OCI-LY1 (cell line): ENCODE data around the gene NACC2.

ENCODE experiments used
- H2AFZ ChIP-seq: fragments of 200-600 bp; sonication (generic), shearing (Covaris generic); 2 replicates; pipeline ENCODE4 v1.6.0; 2014; ENCODE audit warnings: antibody characterized with exemption, mild to moderate bottlenecking, low read length
- H3F3A ChIP-seq: fragments of 200-600 bp; sonication (generic), shearing (Covaris generic); 2 replicates; pipeline ENCODE4 v1.6.0; 2014; ENCODE audit warnings: mild to moderate bottlenecking, antibody characterized with exemption, low read length, moderate library complexity; ENCODE audit not compliant: insufficient read depth
- H3K27ac ChIP-seq: fragments of 200-600 bp; sonication (generic); 2 replicates; pipeline ENCODE4 v1.5.1; 2014; ENCODE audit warnings: low read length, mixed run types, mild to moderate bottlenecking, low read depth; ENCODE audit not compliant: poor library complexity, severe bottlenecking
- H3K27me3 ChIP-seq: fragments of 200-600 bp; sonication (generic); 2 replicates; pipeline ENCODE4 v1.6.0; 2014; ENCODE audit warnings: antibody characterized with exemption, mild to moderate bottlenecking, low read length, moderate library complexity; ENCODE audit not compliant: insufficient read depth
- H3K36me3 ChIP-seq: fragments of 200-600 bp; sonication (generic); 2 replicates; pipeline ENCODE4 v1.6.1; 2014; ENCODE audit warnings: mild to moderate bottlenecking, antibody characterized with exemption, low read length, moderate library complexity, mixed read lengths; ENCODE audit not compliant: insufficient read depth
- H3K4me1 ChIP-seq: fragments of 200-600 bp; sonication (generic); 2 replicates; pipeline ENCODE4 v1.5.1; 2014; ENCODE audit warnings: mild to moderate bottlenecking, low read length, moderate library complexity; ENCODE audit not compliant: insufficient read depth, severe bottlenecking
- H3K4me2 ChIP-seq: fragments of 200-600 bp; sonication (generic), shearing (Covaris generic); 2 replicates; pipeline ENCODE4 v1.6.1; 2014; ENCODE audit warnings: low read length
- H3K4me3 ChIP-seq: fragments of 200-600 bp; sonication (generic); 2 replicates; pipeline ENCODE4 v1.5.1; 2014; ENCODE audit warnings: low read length, low read depth, mild to moderate bottlenecking, mixed read lengths; ENCODE audit not compliant: poor library complexity, severe bottlenecking
- H3K79me2 ChIP-seq: fragments of 200-600 bp; shearing (Covaris generic); 2 replicates; pipeline ENCODE4 v1.6.1; 2016; ENCODE audit warnings: mixed run types, low read length, mixed read lengths; ENCODE audit not compliant: insufficient read depth
- H3K9ac ChIP-seq: fragments of 200-600 bp; sonication (generic), shearing (Covaris generic); 2 replicates; pipeline ENCODE4 v1.6.1; 2014; ENCODE audit warnings: mild to moderate bottlenecking, low read length, mixed read lengths
- H3K9me2 ChIP-seq: fragments of 200-600 bp; sonication (generic), shearing (Covaris generic); 2 replicates; pipeline ENCODE4 v1.6.1; 2014; ENCODE audit warnings: low read depth, mild to moderate bottlenecking, low read length, mixed read lengths
- H3K9me3 ChIP-seq: fragments of 200-600 bp; shearing (Covaris generic); 2 replicates; pipeline ENCODE4 v1.6.1; 2014; ENCODE audit warnings: low read length, mixed read lengths
- H4K20me1 ChIP-seq: fragments of 200-600 bp; sonication (generic), shearing (Covaris generic); 2 replicates; pipeline ENCODE4 v1.6.0; 2016; ENCODE audit warnings: mild to moderate bottlenecking, low read length; ENCODE audit not compliant: insufficient read depth
- EZH2 ChIP-seq: fragments of 200-600 bp; sonication (generic), shearing (Covaris generic); IDR thresholded peaks from 2 replicates; pipeline ENCODE4 v1.8.0; 2017; ENCODE audit warnings: borderline replicate concordance, mixed run types, mild to moderate bottlenecking, antibody characterized with exemption, low read length, moderate library complexity, mixed read lengths
- TF ChIP-seq, protein P1 (sequence below): fragments of 200-600 bp; sonication (generic), shearing (Covaris generic); IDR thresholded peaks from 2 replicates; pipeline ENCODE4 v1.5.1; 2017; ENCODE audit warnings: mild to moderate bottlenecking, antibody characterized with exemption, low read length, moderate library complexity, mixed read lengths

The NACC2 gene

DNA sequence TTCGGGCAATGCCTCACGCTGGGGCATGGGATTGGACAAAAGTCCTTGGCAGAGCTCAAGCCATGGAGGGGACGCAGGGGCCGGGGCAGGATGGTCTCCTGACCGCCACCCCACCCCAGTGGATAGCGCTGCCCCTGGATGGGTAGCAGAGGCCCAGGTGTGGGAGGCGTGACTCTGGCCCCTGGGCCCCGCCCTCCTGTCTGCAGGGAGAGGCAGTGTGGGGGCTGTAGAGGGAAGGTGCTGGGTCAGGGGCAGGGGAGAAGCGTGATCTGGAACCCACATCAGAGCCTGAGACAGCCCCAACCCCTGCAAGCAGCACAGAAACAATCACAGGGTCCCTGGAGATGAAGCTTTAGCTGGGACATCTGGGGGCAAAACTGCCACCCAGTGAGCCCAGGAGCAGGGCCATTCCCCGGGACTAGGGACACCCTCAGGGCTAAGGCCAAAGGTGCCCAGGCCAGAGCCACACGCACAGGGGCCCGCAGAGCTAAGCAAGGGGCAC is 36.2 kb downstream of the NACC2 start:
- Histone ChIP-seq H3K4me2 (no peak overlapping the region), H3K79me2 (no peaks in the 10 kb centered on the region), H4K20me1 (no peaks in the 10 kb centered on the region), H3F3A (no peaks in the 10 kb centered on the region), H3K9ac (no peak overlapping the region), H3K36me3 (no peaks in the 10 kb centered on the region), H3K9me3 (no peaks in the 10 kb centered on the region), H3K4me3 (no peak overlapping the region), H2AFZ (no peak overlapping the region), H3K27me3 (peaks cover 5% of the 10 kb centered on the region; the same call in 1 of the 2 replicates), H3K27ac (no peak overlapping the region), H3K9me2 (no peaks in the 10 kb centered on the region), H3K4me1 (no peaks in the 10 kb centered on the region)
- no peak for TF ChIP-seq EZH2
- TF ChIP-seq, protein P1, sequence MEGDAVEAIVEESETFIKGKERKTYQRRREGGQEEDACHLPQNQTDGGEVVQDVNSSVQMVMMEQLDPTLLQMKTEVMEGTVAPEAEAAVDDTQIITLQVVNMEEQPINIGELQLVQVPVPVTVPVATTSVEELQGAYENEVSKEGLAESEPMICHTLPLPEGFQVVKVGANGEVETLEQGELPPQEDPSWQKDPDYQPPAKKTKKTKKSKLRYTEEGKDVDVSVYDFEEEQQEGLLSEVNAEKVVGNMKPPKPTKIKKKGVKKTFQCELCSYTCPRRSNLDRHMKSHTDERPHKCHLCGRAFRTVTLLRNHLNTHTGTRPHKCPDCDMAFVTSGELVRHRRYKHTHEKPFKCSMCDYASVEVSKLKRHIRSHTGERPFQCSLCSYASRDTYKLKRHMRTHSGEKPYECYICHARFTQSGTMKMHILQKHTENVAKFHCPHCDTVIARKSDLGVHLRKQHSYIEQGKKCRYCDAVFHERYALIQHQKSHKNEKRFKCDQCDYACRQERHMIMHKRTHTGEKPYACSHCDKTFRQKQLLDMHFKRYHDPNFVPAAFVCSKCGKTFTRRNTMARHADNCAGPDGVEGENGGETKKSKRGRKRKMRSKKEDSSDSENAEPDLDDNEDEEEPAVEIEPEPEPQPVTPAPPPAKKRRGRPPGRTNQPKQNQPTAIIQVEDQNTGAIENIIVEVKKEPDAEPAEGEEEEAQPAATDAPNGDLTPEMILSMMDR = no peak

DNA sequence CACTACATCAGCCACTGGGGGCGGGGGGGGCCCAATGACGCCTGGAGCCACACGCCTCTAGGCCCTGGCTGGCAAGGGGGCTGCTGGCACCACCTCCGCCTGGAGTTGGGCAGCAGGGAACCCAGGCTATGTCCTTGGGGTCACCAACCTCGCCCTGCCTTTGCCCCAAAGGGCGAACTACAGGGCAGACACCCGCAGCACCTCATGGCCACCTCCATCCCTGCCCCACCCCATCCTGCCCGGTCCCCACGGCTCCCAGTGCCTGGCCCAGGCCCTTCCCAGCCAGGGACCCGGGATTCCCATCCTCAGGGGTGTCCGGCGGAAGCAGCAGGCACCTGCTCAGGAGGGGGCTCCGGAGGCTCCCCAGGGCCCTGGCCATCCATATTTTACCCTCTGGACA is 37.0 kb downstream of the NACC2 start:
- Histone ChIP-seq H3K27ac (no peak overlapping the region), H3F3A (no peaks in the 10 kb centered on the region), H3K4me3 (no peak overlapping the region), H3K79me2 (no peaks in the 10 kb centered on the region), H3K4me2 (no peak overlapping the region), H3K9me3 (no peaks in the 10 kb centered on the region), H3K9me2 (no peaks in the 10 kb centered on the region), H4K20me1 (no peaks in the 10 kb centered on the region), H3K9ac (no peak overlapping the region), H2AFZ (no peak overlapping the region), H3K4me1 (no peaks in the 10 kb centered on the region), H3K36me3 (no peaks in the 10 kb centered on the region), H3K27me3 (peaks cover 5% of the 10 kb centered on the region; the same call in 1 of the 2 replicates)
- no peak for TF ChIP-seq EZH2

DNA sequence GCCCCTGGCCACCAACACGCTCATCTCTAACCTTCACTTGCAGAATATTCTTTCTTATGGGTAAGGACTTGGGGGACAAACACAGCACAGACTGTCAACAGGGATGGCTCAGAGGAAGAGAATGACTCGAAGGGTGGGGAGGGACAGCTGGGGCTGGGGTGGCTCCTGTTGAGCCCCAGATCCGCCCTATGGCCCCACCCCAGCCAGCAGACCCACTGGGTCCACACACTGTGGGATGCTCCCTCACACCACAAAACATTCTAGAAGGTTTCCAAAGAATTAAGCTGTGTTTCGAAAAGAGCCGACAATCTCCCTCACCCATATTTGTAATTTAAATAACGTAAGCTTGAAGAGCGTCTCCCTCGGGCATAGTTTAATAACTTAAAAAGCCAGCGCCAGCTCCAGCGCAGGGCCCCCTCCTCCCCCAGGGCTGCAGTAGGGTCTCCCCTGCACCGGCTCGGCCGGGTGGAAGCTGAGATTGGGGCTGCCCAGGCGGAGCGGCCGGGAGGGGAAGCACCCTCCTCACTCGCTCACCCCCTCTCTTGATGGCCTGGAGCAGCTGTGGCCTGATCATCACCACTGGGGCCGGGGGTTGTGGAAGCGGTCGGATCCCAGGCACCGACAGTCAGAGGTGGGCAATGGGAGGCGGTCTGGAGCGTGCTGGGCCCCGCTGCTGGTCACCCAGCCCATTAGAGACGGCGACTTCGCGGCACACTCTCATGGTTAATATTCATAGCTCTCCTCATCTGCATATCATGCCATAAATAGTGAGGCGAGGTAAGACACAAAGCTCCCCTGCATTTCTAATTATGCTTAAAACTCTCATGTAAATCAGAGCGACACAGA is 37.6 kb downstream of the NACC2 start:
- no peaks in the 10 kb centered on the region for H3K79me2 ChIP-seq
- H3K9ac ChIP-seq = no peak overlapping the region
- H3K27ac ChIP-seq = no peak overlapping the region
- H3K36me3 ChIP-seq = no peaks in the 10 kb centered on the region
- H3K9me3 ChIP-seq = no peaks in the 10 kb centered on the region
- H4K20me1 ChIP-seq = no peaks in the 10 kb centered on the region
- H3K4me3 ChIP-seq = no peak overlapping the region
- no peak for TF ChIP-seq EZH2
- TF ChIP-seq, protein P1 = no peak
- H3K4me2 ChIP-seq = no peak overlapping the region
- H3F3A ChIP-seq = no peaks in the 10 kb centered on the region
- H3K4me1 ChIP-seq = no peaks in the 10 kb centered on the region
- no peaks in the 10 kb centered on the region for H3K9me2 ChIP-seq
- no peak overlapping the region for H2AFZ ChIP-seq
- 0 out of 2 replicates have a peak, but pooled peaks cover 5% of the 10 kb centered on the region for H3K27me3 ChIP-seq
